Suprapubic skin (tissue), 4 donors: ENCODE results near the gene POLD1. TPM values are rescaled to one million over a fixed set of nuclear protein-coding genes. Genes with fewer than 3 reads are reported as not detected.
"Not testable (repeated sequence)": the region's sequence is repeated elsewhere in the genome, so short reads cannot be mapped to it uniquely, and the experiment has no call there.

Experiments used
- DNase-seq, 2 donors: peaks; one replicate each; pipeline ENCODE4 v3.0.0-alpha.2; 2019; ENCODE audit warnings: low spot score in 2 of 2
- H3K27ac ChIP-seq: fragments of 200-600 bp; sonication (generic); one replicate; pipeline ENCODE4 v1.5.1; 2019
- H3K27me3 ChIP-seq: fragments of 200-600 bp; sonication (generic); one replicate; pipeline ENCODE4 v1.5.1; 2019
- H3K36me3 ChIP-seq: fragments of 200-600 bp; sonication (generic); one replicate; pipeline ENCODE4 v1.5.1; 2019
- H3K4me1 ChIP-seq: fragments of 200-600 bp; sonication (generic); one replicate; pipeline ENCODE4 v1.5.1; 2019
- H3K4me3 ChIP-seq: fragments of 200-600 bp; sonication (generic); one replicate; pipeline ENCODE4 v1.5.1; 2019; ENCODE audit warnings: mild to moderate bottlenecking
- H3K9me3 ChIP-seq: fragments of 200-600 bp; sonication (generic); one replicate; pipeline ENCODE4 v1.5.1; 2019
- EP300 ChIP-seq: sonication (generic); formaldehyde crosslinking; IDR thresholded peaks from one replicate; pipeline ENCODE4 v1.6.1; 2017; ENCODE audit warnings: antibody characterized with exemption
- POLR2A ChIP-seq, 2 donors: fragments of 450-650 bp; IDR thresholded peaks; one replicate each; pipeline ENCODE4 v1.6.1; 2017; ENCODE audit warnings: antibody characterized with exemption in 2 of 2, mild to moderate bottlenecking in 2 of 2, moderate library complexity in 2 of 2
- POLR2AphosphoS5 ChIP-seq, 3 donors: sonication (generic); formaldehyde crosslinking; IDR thresholded peaks; one replicate each; pipeline ENCODE4 v1.6.1; 2017; ENCODE audit warnings: antibody characterized with exemption in 3 of 3
- WGBS: methylation state at CpG from one replicate; pipeline ENCODE4 v1.1.5; 2018; 5-methylcytosine and 5-hydroxymethylcytosine counted together
- total RNA-seq, 4 donors: library from RNA; depleted of rRNA; stranded (reverse); fragments of >200 nt; gene quantifications; one replicate each; pipeline ENCODE4 v1.1.0, GENCODE V29; 2016
- TF ChIP-seq, protein P1 (sequence below), 2 donors: fragments of 200-600 bp in 1 of 2; fragments of 450-650 bp in 1 of 2; sonication (generic) in 1 of 2; IDR thresholded peaks; one replicate each; pipeline ENCODE4 v1.5.1; 2016 to 2019; ENCODE audit warnings: antibody characterized with exemption in 2 of 2, mild to moderate bottlenecking in 1 of 2, moderate library complexity in 1 of 2

Gene POLD1
- total RNA-seq, 4 donors from 2014 or later = 17.2 to 26.9 (median 21.5) TPM

DNA sequence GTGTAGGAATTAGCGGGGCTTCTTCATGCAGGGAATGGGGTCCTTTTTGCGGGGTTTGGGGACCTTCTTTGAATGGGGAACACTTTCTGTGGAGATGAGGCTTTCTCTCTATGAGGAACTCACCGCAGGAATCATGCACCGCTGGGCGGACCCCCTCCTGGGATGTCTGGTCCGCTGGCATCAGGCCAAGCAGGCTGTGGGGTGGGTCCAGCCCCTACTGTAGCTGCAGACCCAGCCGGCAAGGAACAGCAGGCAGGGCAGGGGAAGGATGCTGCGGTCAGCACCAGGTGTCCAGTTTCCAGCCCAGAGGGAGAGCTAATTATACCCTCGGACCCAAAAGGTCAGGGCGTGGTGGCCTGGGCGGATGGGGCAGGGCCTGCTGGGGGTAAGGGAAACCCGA, 50.4 kb downstream of the POLD1 start:
- 25% methylated on average over 10 of the region's 12 CpGs for WGBS
- TF ChIP-seq, protein P1, sequence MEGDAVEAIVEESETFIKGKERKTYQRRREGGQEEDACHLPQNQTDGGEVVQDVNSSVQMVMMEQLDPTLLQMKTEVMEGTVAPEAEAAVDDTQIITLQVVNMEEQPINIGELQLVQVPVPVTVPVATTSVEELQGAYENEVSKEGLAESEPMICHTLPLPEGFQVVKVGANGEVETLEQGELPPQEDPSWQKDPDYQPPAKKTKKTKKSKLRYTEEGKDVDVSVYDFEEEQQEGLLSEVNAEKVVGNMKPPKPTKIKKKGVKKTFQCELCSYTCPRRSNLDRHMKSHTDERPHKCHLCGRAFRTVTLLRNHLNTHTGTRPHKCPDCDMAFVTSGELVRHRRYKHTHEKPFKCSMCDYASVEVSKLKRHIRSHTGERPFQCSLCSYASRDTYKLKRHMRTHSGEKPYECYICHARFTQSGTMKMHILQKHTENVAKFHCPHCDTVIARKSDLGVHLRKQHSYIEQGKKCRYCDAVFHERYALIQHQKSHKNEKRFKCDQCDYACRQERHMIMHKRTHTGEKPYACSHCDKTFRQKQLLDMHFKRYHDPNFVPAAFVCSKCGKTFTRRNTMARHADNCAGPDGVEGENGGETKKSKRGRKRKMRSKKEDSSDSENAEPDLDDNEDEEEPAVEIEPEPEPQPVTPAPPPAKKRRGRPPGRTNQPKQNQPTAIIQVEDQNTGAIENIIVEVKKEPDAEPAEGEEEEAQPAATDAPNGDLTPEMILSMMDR (IDR thresholded peaks at IDR 0.05) = no peak
- TF ChIP-seq EP300 (no peak), POLR2AphosphoS5 (IDR thresholded peaks at IDR 0.05) (no peak), POLR2A (IDR thresholded peaks at IDR 0.05) (no peak)
- no peak for DNase-seq
- Histone ChIP-seq H3K4me1 (peaks cover 20% of the 10 kb centered on the region), H3K27me3 (peaks cover 41% of the 10 kb centered on the region), H3K9me3 (no peaks in the 10 kb centered on the region), H3K4me3 (no peak overlapping the region), H3K36me3 (no peaks in the 10 kb centered on the region), H3K27ac (no peak overlapping the region)

DNA sequence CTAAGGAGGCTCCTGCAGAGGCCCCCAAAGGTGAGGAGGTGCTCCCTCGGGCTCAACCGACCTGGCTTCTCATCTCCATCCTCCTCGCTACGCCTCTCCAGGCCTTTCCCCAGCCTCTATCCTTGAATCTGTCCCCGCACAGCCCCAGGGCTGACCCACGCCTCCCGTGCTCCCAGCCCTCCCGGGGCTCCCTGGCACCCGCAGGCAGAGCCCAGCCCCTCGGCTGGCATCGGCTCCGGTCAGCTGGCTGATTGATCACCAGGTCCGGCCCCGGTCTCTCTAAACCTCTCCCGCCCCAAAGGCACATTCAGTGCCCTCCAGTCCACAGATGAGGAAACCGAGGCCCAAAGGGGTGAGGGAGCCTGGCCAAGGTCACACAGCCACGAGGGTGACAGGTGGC, 51.1 kb downstream of the POLD1 start:
- H3K36me3 ChIP-seq = no peaks in the 10 kb centered on the region
- TF ChIP-seq POLR2AphosphoS5 (IDR thresholded peaks at IDR 0.05) (no peak), POLR2A (IDR thresholded peaks at IDR 0.05) (no peak), EP300 (no peak)
- TF ChIP-seq, protein P1 (IDR thresholded peaks at IDR 0.05) = no peak
- H3K27me3 ChIP-seq = peaks cover 41% of the 10 kb centered on the region
- H3K4me1 ChIP-seq = peaks cover 20% of the 10 kb centered on the region
- H3K4me3 ChIP-seq = no peak overlapping the region
- WGBS = 72% methylated on average over 16 of the region's 17 CpGs
- H3K9me3 ChIP-seq = no peaks in the 10 kb centered on the region
- no peak for DNase-seq
- no peak overlapping the region for H3K27ac ChIP-seq

DNA sequence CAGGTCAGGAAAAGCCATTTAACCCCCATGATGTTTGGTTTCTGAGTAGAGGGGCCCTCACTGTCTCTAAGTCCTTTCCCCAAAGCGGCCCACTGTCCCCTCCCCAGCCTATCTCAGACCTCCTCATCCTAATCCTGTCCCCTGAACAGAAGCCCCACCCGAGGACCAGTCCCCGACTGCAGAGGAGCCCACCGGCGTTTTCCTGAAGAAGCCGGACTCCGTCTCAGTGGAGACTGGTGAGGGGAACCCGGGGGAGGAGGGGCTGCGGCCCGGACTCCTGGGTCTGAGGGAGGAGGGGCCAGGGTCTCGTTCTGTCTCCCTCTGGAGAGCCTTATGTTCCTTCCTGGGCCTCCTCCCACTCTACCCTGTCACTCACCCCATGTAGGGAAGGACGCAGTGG, 51.5 kb downstream of the POLD1 start:
- no peak for DNase-seq
- H3K4me3 ChIP-seq = no peak overlapping the region
- no peaks in the 10 kb centered on the region for H3K9me3 ChIP-seq
- H3K27ac ChIP-seq = no peak overlapping the region
- H3K36me3 ChIP-seq = no peaks in the 10 kb centered on the region
- WGBS = 82% methylated on average over 12 of the region's 12 CpGs
- H3K27me3 ChIP-seq = peaks cover 41% of the 10 kb centered on the region
- TF ChIP-seq EP300 = no peak
- no peak for TF ChIP-seq POLR2AphosphoS5 (IDR thresholded peaks at IDR 0.05)
- TF ChIP-seq, protein P1 (IDR thresholded peaks at IDR 0.05) = no peak
- peaks cover 20% of the 10 kb centered on the region for H3K4me1 ChIP-seq

- no peaks in the 10 kb centered on the region for H3K36me3 ChIP-seq
- no peaks in the 10 kb centered on the region for H3K9me3 ChIP-seq
- TF ChIP-seq POLR2AphosphoS5 (IDR thresholded peaks at IDR 0.05) (no peak), EP300 (no peak), POLR2A (IDR thresholded peaks at IDR 0.05) (no peak)
- TF ChIP-seq, protein P1 (IDR thresholded peaks at IDR 0.05) = no peak
- WGBS = 85% methylated on average over 5 of the region's 5 CpGs
- DNase-seq = no peak
- peaks cover 29% of the 10 kb centered on the region for H3K27me3 ChIP-seq
- no peak overlapping the region for H3K27ac ChIP-seq
- no peaks in the 10 kb centered on the region for H3K4me1 ChIP-seq
- no peak overlapping the region for H3K4me3 ChIP-seq
Observed at GRCh38 chr19:50437862-50438449, 53.8 kb downstream of the POLD1 start.

- not testable (repeated sequence) for H3K36me3 ChIP-seq, H3K27ac ChIP-seq, H3K4me3 ChIP-seq, H3K9me3 ChIP-seq, DNase-seq, H3K4me1 ChIP-seq
- WGBS = 42% methylated on average over 2 of the region's 2 CpGs
- peaks cover 20% of the 10 kb centered on the region for H3K27me3 ChIP-seq
Observed at GRCh38 chr19:50439130-50439529, 55.0 kb downstream of the POLD1 start.

GRCh38 chr19:50444059-50444458, 59.9 kb downstream of the POLD1 start:
- no peak for DNase-seq
- Histone ChIP-seq H3K4me3 (no peak overlapping the region), H3K4me1 (no peaks in the 10 kb centered on the region), H3K9me3 (no peaks in the 10 kb centered on the region), H3K27me3 (no peaks in the 10 kb centered on the region), H3K27ac (no peak overlapping the region), H3K36me3 (no peaks in the 10 kb centered on the region)
- TF ChIP-seq POLR2A (IDR thresholded peaks at IDR 0.05) = no peak
- TF ChIP-seq POLR2AphosphoS5 (IDR thresholded peaks at IDR 0.05) = no peak
- TF ChIP-seq, protein P1 (IDR thresholded peaks at IDR 0.05) = no peak
- no peak for TF ChIP-seq EP300
- 77% methylated on average over 1 of the region's 1 CpG for WGBS
